Psoas muscle (tissue), 8 donors: ENCODE measurements around the gene SMTNL2. TPM values are rescaled to one million over a fixed set of nuclear protein-coding genes. Genes with fewer than 3 reads are reported as not detected.

Experiments
- ATAC-seq, 4 donors: fragments of 200-7000 bp; cut with Tn5 transposase; one replicate each; pipeline ENCODE4 v1.9.1; 2020; ENCODE audit warnings: moderate library complexity in 3 of 4, mild to moderate bottlenecking in 2 of 4
- DNase-seq, 2 donors: peaks; one replicate each; pipeline ENCODE4 v3.0.0-alpha.2; 2020
- H3K27ac ChIP-seq: fragments of 200-600 bp; one replicate; pipeline ENCODE4 v1.8.0; 2022
- H3K27me3 ChIP-seq, 3 donors: fragments of 200-600 bp in 1 of 3; one replicate each; pipeline versions ENCODE4 v1.6.1 to v1.8.0; 2013 to 2022; ENCODE audit warnings: low read length in 2 of 3, mild to moderate bottlenecking in 2 of 3, moderate library complexity in 1 of 3; ENCODE audit not compliant: insufficient read depth in 3 of 3
- H3K36me3 ChIP-seq, 2 donors: fragments of 200-600 bp in 1 of 2; one replicate each; pipeline versions ENCODE4 v1.6.1 to v1.8.0; 2013 to 2022; ENCODE audit warnings: low read depth in 1 of 2, mild to moderate bottlenecking in 1 of 2, moderate library complexity in 1 of 2; ENCODE audit not compliant: insufficient read depth in 1 of 2
- H3K4me1 ChIP-seq: fragments of 200-600 bp; one replicate; pipeline ENCODE4 v1.8.0; 2022
- H3K4me3 ChIP-seq: fragments of 200-600 bp; one replicate; pipeline ENCODE4 v1.8.0; 2022; ENCODE audit warnings: mild to moderate bottlenecking
- H3K9me3 ChIP-seq: fragments of 200-600 bp; one replicate; pipeline ENCODE4 v1.8.0; 2022
- WGBS, 3 donors: extraction: QIAGEN DNeasy Blood & Tissue Kit; methylation state at CpG; one replicate each; pipeline versions ENCODE4 v1.1.6 to v1.1.7; 2013; 5-methylcytosine and 5-hydroxymethylcytosine counted together
- intact Hi-C, 2 donors: fragments of 100-400 bp; cut with DNase I; formaldehyde crosslinking; loops; one replicate each; pipeline versions ENCODE4 v1.11.0 to v1.14.2; 2022
- long read RNA-seq, 2 donors: library from polyadenylated mRNA; unstranded; transcript quantifications; one replicate each; pipeline ENCODE4 v2.0.0, GENCODE V29; 2021
- polyA plus RNA-seq, 3 donors: library from polyadenylated mRNA; stranded (reverse); fragments of 200-250 nt; gene quantifications; one replicate each; pipeline ENCODE4 v1.2.3, GENCODE V29; 2013
- total RNA-seq, 4 donors: library from RNA; stranded (reverse); fragmentation: NEBNext Ultra II Directional in 2 of 4; extraction: Animal tissue kit (Norgen Biotek cat#: 25700) in 2 of 4; gene quantifications; one replicate each; pipeline versions ENCODE4 v1.2.1 to v1.2.4, GENCODE V29; 2021 to 2023
- TF ChIP-seq, protein P1 (sequence below): fragments of 200-600 bp; IDR thresholded peaks from one replicate; pipeline ENCODE4 v1.8.0; 2022; ENCODE audit warnings: antibody characterized with exemption
- donor health status: healthy with polysubstance abuse.
- donor health status: DM: no; HTN: no; CAD: no; lungs with moderate emphysema.
- donor health status: Bipolar disorder and iron deficiency.
- donor health status: healthy.
- donor health status: DM: yes; HTN: yes; CAD: no.
- donor health status: DM: no; HTN: no; CAD: no.
- donor health status: DM: no; HTN: no; CAD: no.
- donor health status: DM: yes; HTN: yes; CAD: no.

The SMTNL2 gene
- total RNA-seq = 100 to 1,000 TPM; 248 to 524 (median 400) TPM
- polyA plus RNA-seq = 100 to 1,000 TPM in 2 of 3 donors, 10 to 100 TPM in 1; 20.7 to 318 (median 210) TPM
- long read RNA-seq, donor 1, transcript SMTNL2-202 (8 exons, 2,280 nt) = major isoform, 340 of 631 reads
- long read RNA-seq, donor 1, transcript SMTNL2-201 (8 exons, 1,919 nt) = minor isoform, 8 of 631 reads
- long read RNA-seq, donor 1, partial matches to known transcripts = 116 of 631 reads
- long read RNA-seq, donor 1, other reads (novel, unspliced or antisense) = 167 of 631 reads
- long read RNA-seq, donor 2, transcript SMTNL2-202 (8 exons, 2,280 nt) = major isoform, 476 of 1,024 reads
- long read RNA-seq, donor 2, transcript SMTNL2-201 (8 exons, 1,919 nt) = minor isoform, 45 of 1,024 reads
- long read RNA-seq, donor 2, partial matches to known transcripts = 170 of 1,024 reads
- long read RNA-seq, donor 2, other reads (novel, unspliced or antisense) = 333 of 1,024 reads

DNA sequence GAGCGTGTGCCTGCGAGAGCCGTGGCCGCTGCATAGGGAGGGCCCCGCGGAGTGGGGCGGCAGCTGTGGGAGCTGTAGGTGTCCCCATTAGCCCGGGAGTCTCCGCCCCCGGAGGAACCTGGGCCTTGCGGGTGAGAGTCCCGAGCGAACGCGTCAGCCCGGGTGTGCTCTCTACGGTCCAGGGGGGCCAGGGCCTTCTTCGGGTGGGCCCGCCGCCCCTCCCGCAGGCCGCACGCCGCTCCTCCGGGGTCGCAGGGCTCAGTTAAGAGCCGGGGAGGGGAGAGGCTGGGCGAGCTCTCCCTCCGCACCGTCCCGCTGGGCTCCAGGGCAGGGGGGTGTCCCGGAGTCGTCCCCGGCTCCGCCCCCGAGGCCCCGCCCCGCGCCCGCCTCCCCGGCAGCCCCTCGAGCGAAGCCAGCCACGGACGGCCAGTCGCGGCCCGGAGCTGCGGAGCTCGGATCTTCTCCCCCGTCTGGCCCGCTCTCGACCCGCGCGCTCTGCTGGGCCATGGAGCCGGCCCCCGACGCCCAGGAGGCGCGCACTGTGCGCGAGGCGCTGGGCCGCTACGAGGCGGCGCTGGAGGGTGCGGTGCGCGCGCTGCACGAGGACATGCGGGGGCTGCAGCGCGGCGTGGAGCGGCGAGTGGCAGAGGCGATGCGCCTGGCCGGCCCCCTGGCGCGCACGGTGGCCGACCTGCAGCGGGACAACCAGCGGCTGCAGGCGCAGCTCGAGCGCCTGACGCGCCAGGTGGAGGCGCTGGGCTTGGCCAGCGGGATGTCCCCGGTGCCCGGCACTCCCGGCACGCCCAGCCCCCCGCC is at the start of gene SMTNL2:
Gene SMTNL2, plus strand, starts transcription at position 429 of the 816 bp plus-strand sequence. Its CDS starts 77 bp downstream, at position 506.
- Histone ChIP-seq H3K27ac (peak within 1 kb of the TSS; percentile 99), H3K4me3 (peak within 1 kb of the TSS; percentile 81), H3K9me3 (no peaks in the 10 kb centered on the region), H3K36me3 (peaks cover 0 to 10% of the 10 kb centered on the region in 2 donors), H3K27me3 (no peaks in the 10 kb centered on the region), H3K4me1 (peaks cover 25% of the 10 kb centered on the region)
- DNase-seq (peak; percentile 81 to 93), ATAC-seq (peak; percentile 67 to 79 (median 70))
- 1% methylated on average over 46 to 100 of the region's 100 CpGs for WGBS, 3 donors
- intact Hi-C loops = loop anchor here (5.0 kb wide), 2 partner anchors 33 to 38 kb away; no protein-coding TSS in a partner anchor
- TF ChIP-seq, protein P1, sequence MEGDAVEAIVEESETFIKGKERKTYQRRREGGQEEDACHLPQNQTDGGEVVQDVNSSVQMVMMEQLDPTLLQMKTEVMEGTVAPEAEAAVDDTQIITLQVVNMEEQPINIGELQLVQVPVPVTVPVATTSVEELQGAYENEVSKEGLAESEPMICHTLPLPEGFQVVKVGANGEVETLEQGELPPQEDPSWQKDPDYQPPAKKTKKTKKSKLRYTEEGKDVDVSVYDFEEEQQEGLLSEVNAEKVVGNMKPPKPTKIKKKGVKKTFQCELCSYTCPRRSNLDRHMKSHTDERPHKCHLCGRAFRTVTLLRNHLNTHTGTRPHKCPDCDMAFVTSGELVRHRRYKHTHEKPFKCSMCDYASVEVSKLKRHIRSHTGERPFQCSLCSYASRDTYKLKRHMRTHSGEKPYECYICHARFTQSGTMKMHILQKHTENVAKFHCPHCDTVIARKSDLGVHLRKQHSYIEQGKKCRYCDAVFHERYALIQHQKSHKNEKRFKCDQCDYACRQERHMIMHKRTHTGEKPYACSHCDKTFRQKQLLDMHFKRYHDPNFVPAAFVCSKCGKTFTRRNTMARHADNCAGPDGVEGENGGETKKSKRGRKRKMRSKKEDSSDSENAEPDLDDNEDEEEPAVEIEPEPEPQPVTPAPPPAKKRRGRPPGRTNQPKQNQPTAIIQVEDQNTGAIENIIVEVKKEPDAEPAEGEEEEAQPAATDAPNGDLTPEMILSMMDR = no peak

DNA sequence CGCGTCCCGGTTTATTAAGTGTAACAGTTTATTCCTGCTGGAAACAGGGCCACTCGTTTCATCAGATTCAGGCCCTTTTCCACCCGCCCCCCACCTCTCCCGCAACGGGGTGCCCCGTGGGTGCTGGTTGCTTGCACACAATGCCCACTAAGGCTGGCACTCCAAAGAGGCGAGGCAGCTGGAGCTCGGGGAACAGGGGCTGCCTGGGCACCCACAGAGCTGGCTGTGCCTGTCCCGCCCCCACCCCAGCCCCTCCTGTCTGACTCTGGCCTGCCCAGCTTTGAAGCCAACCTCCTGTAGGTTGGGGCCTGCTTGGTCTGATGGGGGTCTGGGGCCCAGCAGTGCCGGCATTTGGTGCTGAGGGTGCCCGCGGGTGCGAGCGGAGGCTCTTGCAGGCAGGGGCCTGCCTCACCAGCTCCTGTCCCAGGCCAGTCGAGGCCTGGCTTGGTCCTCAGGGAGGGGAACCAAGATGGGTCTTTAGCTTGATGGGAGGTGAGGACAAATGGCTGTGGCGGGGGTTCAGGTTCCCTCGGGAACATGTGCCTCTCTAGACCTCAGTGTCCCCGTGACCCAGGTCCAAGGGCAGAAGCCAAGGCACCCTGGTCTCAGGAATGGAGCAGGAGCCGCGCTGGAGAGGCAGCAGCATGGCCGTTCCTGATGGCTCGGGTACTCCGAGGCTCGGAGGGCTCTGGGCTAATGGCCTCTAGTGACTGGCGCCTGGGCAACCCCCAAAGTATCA is 49.2 kb upstream of the SMTNL2 start:
- ATAC-seq (peak in 3 of 4 donors; percentile 1 to 6 (median 4)), DNase-seq (peak in 1 of 2 donors; percentile 16)
- intact Hi-C loops = no loop called here
- Histone ChIP-seq H3K27ac (no peak overlapping the region), H3K36me3 (peaks cover 0 to 25% of the 10 kb centered on the region in 2 donors), H3K27me3 (no peaks in the 10 kb centered on the region), H3K9me3 (no peaks in the 10 kb centered on the region), H3K4me1 (peaks cover 17% of the 10 kb centered on the region), H3K4me3 (no peak overlapping the region)
- TF ChIP-seq, protein P1 = no peak
- 61 to 67% (median 63%) methylated on average over 25 to 27 of the region's 27 CpGs for WGBS, 3 donors

DNA sequence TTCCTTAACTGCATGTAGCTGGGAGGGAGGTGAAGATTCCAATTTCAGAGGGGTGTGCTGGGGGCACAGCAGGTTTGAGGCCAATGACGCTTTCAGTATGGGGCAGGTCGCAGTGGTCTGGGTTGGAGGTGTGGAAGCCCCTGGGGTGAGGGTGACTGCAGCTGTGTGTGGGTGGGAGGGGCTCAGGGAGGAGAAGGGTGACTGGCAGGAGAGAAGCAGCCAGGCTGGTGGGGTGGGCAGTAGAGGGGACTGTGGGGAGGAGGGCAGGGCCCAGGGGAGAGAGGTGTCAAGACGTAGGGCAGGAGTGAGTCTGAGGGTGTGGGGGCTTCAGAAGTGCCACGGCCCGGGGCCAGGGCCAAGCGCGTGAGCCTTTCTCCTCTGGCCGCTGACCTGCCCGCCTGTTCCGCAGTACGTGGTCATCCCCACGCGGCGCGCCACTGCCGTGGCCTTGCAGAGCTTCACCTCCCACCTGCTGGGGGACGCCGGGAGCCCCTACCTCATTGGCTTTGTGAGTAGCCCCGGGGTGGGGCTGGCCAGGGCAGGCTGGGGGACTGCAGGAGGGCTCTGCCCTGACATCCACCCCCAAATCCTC is 48.6 kb upstream of the SMTNL2 start:
- peaks cover 0 to 32% of the 10 kb centered on the region in 2 donors for H3K36me3 ChIP-seq
- H3K4me3 ChIP-seq = peak overlapping the region; percentile 7
- H3K9me3 ChIP-seq = no peaks in the 10 kb centered on the region
- DNase-seq (peak; percentile 30 to 57), ATAC-seq (peak; percentile 3 to 35 (median 24))
- H3K4me1 ChIP-seq = peaks cover 17% of the 10 kb centered on the region
- H3K27ac ChIP-seq = peak overlapping the region; percentile 58
- TF ChIP-seq, protein P1 = no peak
- WGBS, 3 donors = 39 to 52% (median 50%) methylated on average over 14 to 19 of the region's 19 CpGs
- H3K27me3 ChIP-seq = no peaks in the 10 kb centered on the region
- intact Hi-C loops = no loop called here

GRCh38 chr17:4536259-4536741 is 48.0 kb upstream of the SMTNL2 start:
- peaks cover 17% of the 10 kb centered on the region for H3K4me1 ChIP-seq
- no peaks in the 10 kb centered on the region for H3K27me3 ChIP-seq
- 18 to 35% (median 22%) methylated on average over 16 to 19 of the region's 19 CpGs for WGBS, 3 donors
- ATAC-seq (peak; percentile 21 to 34 (median 28)), DNase-seq (peak; percentile 31 to 56)
- TF ChIP-seq, protein P1 = no peak
- no peaks in the 10 kb centered on the region for H3K9me3 ChIP-seq
- H3K4me3 ChIP-seq = peak overlapping the region; percentile 7
- H3K27ac ChIP-seq = peak overlapping the region; percentile 58
- peaks cover 0 to 36% of the 10 kb centered on the region in 2 donors for H3K36me3 ChIP-seq
- intact Hi-C loops = no loop called here
